HepG2 (cell line): Measurements from ENCODE around the gene TRPV2. TPM values are rescaled to one million over a fixed set of nuclear protein-coding genes. Genes with fewer than 3 reads are reported as not detected.

Source experiments
- ATAC-seq: fragments of 200-7000 bp; cut with Tn5 transposase; 3 replicates; pipeline ENCODE4 v1.9.1; 2020; ENCODE audit warnings: mild to moderate bottlenecking, moderate library complexity
- BruUV-seq: library from RNA; stranded (reverse); fragments of 400-500 nt; replicated peaks from 2 replicates; lab custom pipeline; 2021; lab: Mats Ljungman, UMichigan
- CTCF ChIA-PET: fragments of 300-600 bp; formaldehyde crosslinking; extraction: SDS; loops from one replicate; lab custom pipeline; 2021; ENCODE audit warnings: low total read pairs, inconsistent platforms, low intra/inter-chr PET ratio; lab: Yijun Ruan, JAX
- POLR2A ChIA-PET: fragments of 350-600 bp; sonication (Branson Sonifier 250); formaldehyde crosslinking; loops from one replicate; lab custom pipeline; 2020; ENCODE audit warnings: antibody characterized with exemption, inconsistent platforms; lab: Yijun Ruan, JAX
- DNase-seq: peaks from one replicate; pipeline ENCODE4 v3.0.0-alpha.2; 2015; ENCODE audit warnings: low spot score
- FAIRE-seq: peaks from 3 replicates; lab custom pipeline; 2011; peaks lifted over from hg19 to GRCh38; lab: Jason Lieb, UNC
- H2AFZ ChIP-seq: one replicate; pipeline ENCODE4 v1.6.1; 2011; ENCODE audit warnings: low read length, inconsistent platforms
- H3K27ac ChIP-seq: fragments of 300-600 bp; 3 replicates; pipeline ENCODE4 v1.8.0; 2011; ENCODE audit warnings: mixed run types, mild to moderate bottlenecking, mixed read lengths, low read length, inconsistent platforms; ENCODE audit not compliant: insufficient read depth; ENCODE audit errors: extremely low read length
- H3K27me3 ChIP-seq, 2 experiments: fragments of 200-600 bp in 1 of 2; 2 replicates in 1 of 2; 3 replicates in 1 of 2; pipeline versions ENCODE4 v1.6.0 to v1.8.0; 2011; ENCODE audit warnings: low read length in 2 of 2, mild to moderate bottlenecking in 2 of 2, moderate library complexity in 2 of 2, inconsistent platforms in 1 of 2; ENCODE audit not compliant: insufficient read depth in 2 of 2, control insufficient read depth in 1 of 2
- H3K36me3 ChIP-seq, 2 experiments: fragments of 200-600 bp in 1 of 2; replicated peaks in 1 of 2; 2 replicates in 1 of 2; 3 replicates in 1 of 2; pipeline versions ENCODE4 v1.5.1 to v1.8.0; 2011; ENCODE audit warnings: low read length in 2 of 2, inconsistent platforms in 1 of 2; ENCODE audit not compliant: insufficient read depth in 2 of 2, control insufficient read depth in 1 of 2
- H3K4me1 ChIP-seq: 2 replicates; pipeline ENCODE4 v1.5.1; 2012; ENCODE audit warnings: low read length, inconsistent platforms; ENCODE audit not compliant: insufficient read depth
- H3K4me2 ChIP-seq: 2 replicates; pipeline ENCODE4 v1.6.0; 2011; ENCODE audit warnings: low read depth, low read length, inconsistent platforms
- H3K4me3 ChIP-seq, 3 experiments: fragments of 200-600 bp in 1 of 3; sonication (generic), shearing (Covaris generic) in 1 of 3; replicated peaks in 1 of 3; 2 replicates each; pipeline ENCODE4 v1.5.1; 2011 to 2016; ENCODE audit warnings: low read length in 3 of 3, inconsistent platforms in 2 of 3, low read depth in 2 of 3, mild to moderate bottlenecking in 2 of 3, control low read depth in 1 of 3, mixed read lengths in 1 of 3; ENCODE audit not compliant: insufficient read depth in 1 of 3
- H3K79me2 ChIP-seq: one replicate; pipeline ENCODE4 v1.6.1; 2011; ENCODE audit warnings: low read length, inconsistent platforms; ENCODE audit not compliant: insufficient read depth
- H3K9ac ChIP-seq: 2 replicates; pipeline ENCODE4 v1.6.0; 2011; ENCODE audit warnings: mild to moderate bottlenecking, low read depth, low read length, inconsistent platforms; ENCODE audit not compliant: insufficient read depth
- H3K9me3 ChIP-seq: 2 replicates; pipeline ENCODE4 v1.5.1; 2012; ENCODE audit warnings: mild to moderate bottlenecking, low read length
- H4K20me1 ChIP-seq: 2 replicates; pipeline ENCODE4 v1.6.0; 2011; ENCODE audit warnings: inconsistent platforms, mild to moderate bottlenecking, low read length, moderate library complexity; ENCODE audit not compliant: insufficient read depth
- AGO2 ChIP-seq: fragments of 200-400 bp; formaldehyde crosslinking; optimal IDR thresholded peaks from 2 replicates; pipeline ENCODE3; 2017; ENCODE audit warnings: mild to moderate bottlenecking, low read depth, low read length, moderate library complexity
- ASH2L ChIP-seq: fragments of 300-600, 200-600 bp; sonication (generic); IDR thresholded peaks from 2 replicates; pipeline ENCODE4 v1.7.0; 2017; ENCODE audit warnings: low read depth, mild to moderate bottlenecking, moderate library complexity, mixed read lengths, low read length; ENCODE audit not compliant: insufficient read length
- NAIF1 ChIP-seq: sonication (generic); formaldehyde crosslinking; IDR thresholded peaks from 2 replicates; pipeline ENCODE4 v1.5.0; 2020; ENCODE audit warnings: mild to moderate bottlenecking, missing genetic modification reagents, borderline replicate concordance
- SMAD3 ChIP-seq: sonication (generic); formaldehyde crosslinking; IDR thresholded peaks from 2 replicates; pipeline ENCODE4 v1.4.0; 2020; ENCODE audit warnings: missing genetic modification reagents
- TSC22D2 ChIP-seq: sonication (generic); formaldehyde crosslinking; IDR thresholded peaks from 2 replicates; pipeline ENCODE4 v1.5.1; 2020; ENCODE audit warnings: missing genetic modification reagents, mild to moderate bottlenecking, borderline replicate concordance
- ZFP82 ChIP-seq: sonication (generic); formaldehyde crosslinking; IDR thresholded peaks from 2 replicates; pipeline ENCODE4 v1.5.1; 2020; ENCODE audit warnings: mild to moderate bottlenecking, missing genetic modification reagents, borderline replicate concordance
- ZNF768 ChIP-seq: sonication (generic); formaldehyde crosslinking; IDR thresholded peaks from 2 replicates; pipeline ENCODE4 v1.4.0; 2020; ENCODE audit warnings: missing genetic modification reagents
- WGBS: methylation state at CpG from one replicate; pipeline ENCODE4 v1.1.6; 2017; ENCODE audit warnings: low lambda C conversion rate; 5-methylcytosine and 5-hydroxymethylcytosine counted together
- in situ Hi-C: cut with HindIII; loops from 2 replicates; pipeline ENCODE4 v1.10.0; 2017; ENCODE audit warnings: low pct_unique_long_range_greater_than_20kb; ENCODE audit not compliant: extremely low pct_ligation_motif_present
- intact Hi-C: fragments of 100-400 bp; cut with micrococcal nuclease; formaldehyde crosslinking; loops from one replicate; pipeline ENCODE4 v1.10.0; 2022; ENCODE audit not compliant: unreplicated experiment
- polyA plus RNA-seq, 8 experiments: library from polyadenylated mRNA; depleted of rRNA in 3 of 8; stranded (reverse) in 7 of 8; unstranded in 1 of 8; fragments of >200 nt; fragmentation: Illumina TruSeq in 4 of 8; extraction: Trizol in 4 of 8; gene quantifications; 2 replicates each; pipeline versions ENCODE4 v1.2.1 to v1.2.3, GENCODE V29; 2011 to 2016; ENCODE audit warnings: low read depth in 4 of 8, missing spikeins in 1 of 8, mixed read lengths in 1 of 8; ENCODE audit not compliant: insufficient read depth in 1 of 8
- total RNA-seq, 5 experiments: library from RNA; depleted of rRNA; stranded (reverse); fragments of >200 nt; fragmentation: Illumina TruSeq; extraction: Trizol; gene quantifications; 2 replicates each; pipeline ENCODE4 v1.2.3, GENCODE V29; 2016; ENCODE audit warnings: low read depth in 1 of 5
- TF ChIP-seq, protein P1 (sequence below), 2 experiments: fragments of 450-650 bp in 1 of 2; sonication (generic) in 1 of 2; formaldehyde crosslinking in 1 of 2; IDR thresholded peaks; 2 replicates each; pipeline versions ENCODE4 v1.6.1 to v1.8.0; 2016 to 2022; ENCODE audit warnings: antibody characterized with exemption in 1 of 2, mild to moderate bottlenecking in 1 of 2, missing genetic modification reagents in 1 of 2
- TF ChIP-seq, protein P2 (sequence below): sonication (generic); formaldehyde crosslinking; IDR thresholded peaks from 2 replicates; pipeline ENCODE4 v1.9.0; 2022; ENCODE audit warnings: low read depth, missing genetic modification reagents
- TF ChIP-seq, protein P3 (sequence below): sonication (generic); formaldehyde crosslinking; IDR thresholded peaks from 2 replicates; pipeline ENCODE4 v1.5.1; 2020; ENCODE audit warnings: mild to moderate bottlenecking, moderate library complexity, missing genetic modification reagents

TRPV2 gene
- total and polyA plus RNA-seq, 2 of the 13 experiments (the other 11 are each of a cell fraction or from before 2014, with no cell fraction given), result 13.6 to 21.3 TPM

DNA sequence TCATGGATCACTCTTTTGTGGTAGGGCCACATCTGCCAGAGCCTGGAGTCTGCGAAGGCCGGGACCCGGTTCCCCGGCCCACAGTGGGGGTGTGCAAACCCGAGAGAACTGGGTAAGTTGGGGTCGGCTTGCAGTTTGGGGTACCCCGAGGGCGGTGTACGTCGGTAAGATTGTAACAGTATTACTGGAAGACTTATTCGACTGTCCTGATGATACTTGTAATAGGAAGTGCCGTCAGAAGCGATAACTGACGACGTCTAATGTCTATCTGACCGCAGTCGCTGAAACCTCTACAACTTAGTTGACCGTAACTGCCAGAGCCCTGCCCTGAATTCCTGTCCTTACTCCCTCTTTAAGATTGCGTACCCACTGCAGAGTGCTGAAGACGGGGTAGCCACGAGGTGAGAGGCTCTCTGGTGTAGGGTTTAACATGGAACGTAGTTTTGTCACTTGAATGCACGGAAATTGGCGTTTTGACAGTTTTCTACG, 24.0 kb downstream of the TRPV2 start:
- no peak for ATAC-seq
- 0 out of 2 replicates have a peak, but pooled peaks have one; percentile 28 for TF ChIP-seq SMAD3
- TF ChIP-seq NAIF1, result peak; percentile 46; the same call in 1 of the 2 replicates
- TF ChIP-seq ZNF768, result 0 out of 2 replicates have a peak, but pooled peaks have one; percentile 46
- 0 out of 2 replicates have a peak, but pooled peaks have one; percentile 16 for TF ChIP-seq TSC22D2 (CRISPR knock-in tag)
- TF ChIP-seq AGO2, result peak; percentile 69
- TF ChIP-seq, protein P1, sequence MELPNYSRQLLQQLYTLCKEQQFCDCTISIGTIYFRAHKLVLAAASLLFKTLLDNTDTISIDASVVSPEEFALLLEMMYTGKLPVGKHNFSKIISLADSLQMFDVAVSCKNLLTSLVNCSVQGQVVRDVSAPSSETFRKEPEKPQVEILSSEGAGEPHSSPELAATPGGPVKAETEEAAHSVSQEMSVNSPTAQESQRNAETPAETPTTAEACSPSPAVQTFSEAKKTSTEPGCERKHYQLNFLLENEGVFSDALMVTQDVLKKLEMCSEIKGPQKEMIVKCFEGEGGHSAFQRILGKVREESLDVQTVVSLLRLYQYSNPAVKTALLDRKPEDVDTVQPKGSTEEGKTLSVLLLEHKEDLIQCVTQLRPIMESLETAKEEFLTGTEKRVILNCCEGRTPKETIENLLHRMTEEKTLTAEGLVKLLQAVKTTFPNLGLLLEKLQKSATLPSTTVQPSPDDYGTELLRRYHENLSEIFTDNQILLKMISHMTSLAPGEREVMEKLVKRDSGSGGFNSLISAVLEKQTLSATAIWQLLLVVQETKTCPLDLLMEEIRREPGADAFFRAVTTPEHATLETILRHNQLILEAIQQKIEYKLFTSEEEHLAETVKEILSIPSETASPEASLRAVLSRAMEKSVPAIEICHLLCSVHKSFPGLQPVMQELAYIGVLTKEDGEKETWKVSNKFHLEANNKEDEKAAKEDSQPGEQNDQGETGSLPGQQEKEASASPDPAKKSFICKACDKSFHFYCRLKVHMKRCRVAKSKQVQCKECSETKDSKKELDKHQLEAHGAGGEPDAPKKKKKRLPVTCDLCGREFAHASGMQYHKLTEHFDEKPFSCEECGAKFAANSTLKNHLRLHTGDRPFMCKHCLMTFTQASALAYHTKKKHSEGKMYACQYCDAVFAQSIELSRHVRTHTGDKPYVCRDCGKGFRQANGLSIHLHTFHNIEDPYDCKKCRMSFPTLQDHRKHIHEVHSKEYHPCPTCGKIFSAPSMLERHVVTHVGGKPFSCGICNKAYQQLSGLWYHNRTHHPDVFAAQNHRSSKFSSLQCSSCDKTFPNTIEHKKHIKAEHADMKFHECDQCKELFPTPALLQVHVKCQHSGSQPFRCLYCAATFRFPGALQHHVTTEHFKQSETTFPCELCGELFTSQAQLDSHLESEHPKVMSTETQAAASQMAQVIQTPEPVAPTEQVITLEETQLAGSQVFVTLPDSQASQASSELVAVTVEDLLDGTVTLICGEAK (IDR thresholded peaks at IDR 0.05), result no peak
- TF ChIP-seq, protein P1 (CRISPR knock-in tag; IDR thresholded peaks at IDR 0.05), result peak; percentile 1; the same call in 1 of the 2 replicates
- TF ChIP-seq, protein P2, sequence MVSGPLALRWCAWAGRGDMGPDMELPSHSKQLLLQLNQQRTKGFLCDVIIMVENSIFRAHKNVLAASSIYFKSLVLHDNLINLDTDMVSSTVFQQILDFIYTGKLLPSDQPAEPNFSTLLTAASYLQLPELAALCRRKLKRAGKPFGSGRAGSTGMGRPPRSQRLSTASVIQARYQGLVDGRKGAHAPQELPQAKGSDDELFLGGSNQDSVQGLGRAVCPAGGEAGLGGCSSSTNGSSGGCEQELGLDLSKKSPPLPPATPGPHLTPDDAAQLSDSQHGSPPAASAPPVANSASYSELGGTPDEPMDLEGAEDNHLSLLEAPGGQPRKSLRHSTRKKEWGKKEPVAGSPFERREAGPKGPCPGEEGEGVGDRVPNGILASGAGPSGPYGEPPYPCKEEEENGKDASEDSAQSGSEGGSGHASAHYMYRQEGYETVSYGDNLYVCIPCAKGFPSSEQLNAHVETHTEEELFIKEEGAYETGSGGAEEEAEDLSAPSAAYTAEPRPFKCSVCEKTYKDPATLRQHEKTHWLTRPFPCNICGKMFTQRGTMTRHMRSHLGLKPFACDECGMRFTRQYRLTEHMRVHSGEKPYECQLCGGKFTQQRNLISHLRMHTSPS (CRISPR knock-in tag), result 0 out of 2 replicates have a peak, but pooled peaks have one; percentile 9
- TF ChIP-seq, protein P3, sequence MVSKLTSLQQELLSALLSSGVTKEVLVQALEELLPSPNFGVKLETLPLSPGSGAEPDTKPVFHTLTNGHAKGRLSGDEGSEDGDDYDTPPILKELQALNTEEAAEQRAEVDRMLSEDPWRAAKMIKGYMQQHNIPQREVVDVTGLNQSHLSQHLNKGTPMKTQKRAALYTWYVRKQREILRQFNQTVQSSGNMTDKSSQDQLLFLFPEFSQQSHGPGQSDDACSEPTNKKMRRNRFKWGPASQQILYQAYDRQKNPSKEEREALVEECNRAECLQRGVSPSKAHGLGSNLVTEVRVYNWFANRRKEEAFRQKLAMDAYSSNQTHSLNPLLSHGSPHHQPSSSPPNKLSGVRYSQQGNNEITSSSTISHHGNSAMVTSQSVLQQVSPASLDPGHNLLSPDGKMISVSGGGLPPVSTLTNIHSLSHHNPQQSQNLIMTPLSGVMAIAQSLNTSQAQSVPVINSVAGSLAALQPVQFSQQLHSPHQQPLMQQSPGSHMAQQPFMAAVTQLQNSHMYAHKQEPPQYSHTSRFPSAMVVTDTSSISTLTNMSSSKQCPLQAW (CRISPR knock-in tag), result no peak
- 0 out of 2 replicates have a peak, but pooled peaks have one; percentile 5 for TF ChIP-seq ZFP82 (CRISPR knock-in tag)
- peak; percentile 21 for TF ChIP-seq ASH2L

More for the DNA sequence above, 24.0 kb downstream of the TRPV2 start:
- H2AFZ ChIP-seq, result no peak overlapping the region
- BruUV-seq, result TSS peak; percentile 72
- H3K36me3 ChIP-seq, result peaks cover 16 to 42% of the 10 kb centered on the region in 2 experiments
- DNase-seq (no peak), FAIRE-seq (no peak)
- H3K9ac ChIP-seq, result peak overlapping the region; percentile 98
- peak overlapping the region; percentile 89 for H3K27ac ChIP-seq
- peak overlapping the region; percentile 96 for H3K4me2 ChIP-seq
- peak overlapping the region; percentile 91 to 94 (median 93) for H3K4me3 ChIP-seq
- intact Hi-C loops, result no loop called here
- H3K4me1 ChIP-seq, result peaks cover 84% of the 10 kb centered on the region
- in situ Hi-C loops, result no loop called here
- peaks cover 46% of the 10 kb centered on the region for H4K20me1 ChIP-seq
- under 1% methylated on average over 25 of the region's 25 CpGs for WGBS
- POLR2A ChIA-PET, result interaction anchor here (0.6 to 10.1 kb wide), 29 partner anchors 8 to 322 kb away, joined by 3 to 159 read pairs (median 10); partner anchors contain the start of genes CENPV, TRPV2 and UBB
- H3K9me3 ChIP-seq, result no peaks in the 10 kb centered on the region
- H3K79me2 ChIP-seq, result peaks cover 39% of the 10 kb centered on the region
- CTCF ChIA-PET, result no interaction called here
- no peaks in the 10 kb centered on the region; a peak in 1 of 5 replicates for H3K27me3 ChIP-seq
